Muscle layer of duodenum (tissue), 2 donors: Measurements from ENCODE around the gene WDR5.

ENCODE experiments used
- H3K27ac ChIP-seq: one replicate; pipeline ENCODE4 v1.7.0; 2013; ENCODE audit warnings: mild to moderate bottlenecking, low read length
- H3K27me3 ChIP-seq: one replicate; pipeline ENCODE4 v1.7.0; 2013; ENCODE audit warnings: low read depth, mild to moderate bottlenecking, control low read depth, low read length
- H3K36me3 ChIP-seq, 2 donors: one replicate each; pipeline ENCODE4 v1.7.0; 2013; ENCODE audit warnings: low read length in 2 of 2, control low read depth in 1 of 2, mild to moderate bottlenecking in 1 of 2; ENCODE audit not compliant: insufficient read depth in 2 of 2, control insufficient read depth in 1 of 2
- H3K4me1 ChIP-seq, 2 donors: one replicate each; pipeline ENCODE4 v1.7.0; 2013; ENCODE audit warnings: low read length in 2 of 2, mild to moderate bottlenecking in 2 of 2, control low read depth in 1 of 2, moderate library complexity in 1 of 2; ENCODE audit not compliant: insufficient read depth in 2 of 2, control insufficient read depth in 1 of 2
- H3K4me3 ChIP-seq, 2 donors: one replicate each; pipeline ENCODE4 v1.7.0; 2013; ENCODE audit warnings: low read length in 2 of 2, low read depth in 1 of 2, mild to moderate bottlenecking in 1 of 2
- H3K9me3 ChIP-seq, 2 donors: one replicate each; pipeline ENCODE4 v1.7.0; 2013; ENCODE audit warnings: low read length in 2 of 2, control low read depth in 1 of 2, mild to moderate bottlenecking in 1 of 2; ENCODE audit not compliant: control insufficient read depth in 1 of 2
- donor health status: healthy.

The WDR5 gene

GRCh38 chr9:134187110-134187531 lies 51.2 kb downstream of the WDR5 start:
- Histone ChIP-seq H3K27me3 (no peaks in the 10 kb centered on the region), H3K4me1 (peaks cover 0 to 13% of the 10 kb centered on the region in 2 donors), H3K27ac (no peak overlapping the region), H3K4me3 (no peak overlapping the region), H3K9me3 (no peaks in the 10 kb centered on the region), H3K36me3 (no peaks in the 10 kb centered on the region)

GRCh38 chr9:134187891-134188385 lies 52.1 kb downstream of the WDR5 start:
- H3K4me3 ChIP-seq: no peak overlapping the region
- no peaks in the 10 kb centered on the region for H3K27me3 ChIP-seq
- peaks cover 0 to 13% of the 10 kb centered on the region in 2 donors for H3K4me1 ChIP-seq
- H3K27ac ChIP-seq: no peak overlapping the region
- no peaks in the 10 kb centered on the region for H3K9me3 ChIP-seq
- H3K36me3 ChIP-seq: no peaks in the 10 kb centered on the region

GRCh38 chr9:134188386-134189144 lies 52.7 kb downstream of the WDR5 start:
- no peaks in the 10 kb centered on the region for H3K9me3 ChIP-seq
- no peaks in the 10 kb centered on the region for H3K27me3 ChIP-seq
- no peak overlapping the region for H3K4me3 ChIP-seq
- H3K27ac ChIP-seq: no peak overlapping the region
- H3K36me3 ChIP-seq: no peaks in the 10 kb centered on the region
- peaks cover 0 to 13% of the 10 kb centered on the region in 2 donors for H3K4me1 ChIP-seq

- no peaks in the 10 kb centered on the region for H3K36me3 ChIP-seq
- H3K4me1 ChIP-seq: peaks cover 0 to 13% of the 10 kb centered on the region in 2 donors
- H3K4me3 ChIP-seq: no peak overlapping the region
- H3K27ac ChIP-seq: no peak overlapping the region
- no peaks in the 10 kb centered on the region for H3K27me3 ChIP-seq
- no peaks in the 10 kb centered on the region for H3K9me3 ChIP-seq
Measured at GRCh38 chr9:134189145-134189469, 53.2 kb downstream of the WDR5 start.

- Histone ChIP-seq H3K9me3 (no peaks in the 10 kb centered on the region), H3K36me3 (no peaks in the 10 kb centered on the region), H3K4me3 (no peak overlapping the region), H3K27me3 (no peaks in the 10 kb centered on the region), H3K4me1 (peaks cover 0 to 13% of the 10 kb centered on the region in 2 donors), H3K27ac (no peak overlapping the region)
Measured at GRCh38 chr9:134189470-134190231, 53.8 kb downstream of the WDR5 start.

GRCh38 chr9:134190232-134191121 lies 54.6 kb downstream of the WDR5 start:
- Histone ChIP-seq H3K4me3 (no peak overlapping the region), H3K27ac (no peak overlapping the region), H3K36me3 (no peaks in the 10 kb centered on the region), H3K27me3 (no peaks in the 10 kb centered on the region), H3K4me1 (peaks cover 0 to 13% of the 10 kb centered on the region in 2 donors), H3K9me3 (no peaks in the 10 kb centered on the region)

- H3K27me3 ChIP-seq: no peaks in the 10 kb centered on the region
- H3K36me3 ChIP-seq: no peaks in the 10 kb centered on the region
- no peaks in the 10 kb centered on the region for H3K9me3 ChIP-seq
- H3K27ac ChIP-seq: no peak overlapping the region
- H3K4me1 ChIP-seq: peaks cover 0 to 13% of the 10 kb centered on the region in 2 donors
- no peak overlapping the region for H3K4me3 ChIP-seq
Measured at GRCh38 chr9:134191455-134192209, 55.8 kb downstream of the WDR5 start.

- Histone ChIP-seq H3K36me3 (no peaks in the 10 kb centered on the region), H3K27ac (no peak overlapping the region), H3K4me3 (no peak overlapping the region), H3K9me3 (no peaks in the 10 kb centered on the region), H3K27me3 (no peaks in the 10 kb centered on the region), H3K4me1 (peaks cover 0 to 13% of the 10 kb centered on the region in 2 donors)
Measured at GRCh38 chr9:134192311-134192950, 56.5 kb downstream of the WDR5 start.

- no peak overlapping the region for H3K4me3 ChIP-seq
- no peaks in the 10 kb centered on the region for H3K27me3 ChIP-seq
- H3K36me3 ChIP-seq: no peaks in the 10 kb centered on the region
- no peak overlapping the region for H3K27ac ChIP-seq
- H3K9me3 ChIP-seq: no peaks in the 10 kb centered on the region
- peaks cover 0 to 11% of the 10 kb centered on the region in 2 donors for H3K4me1 ChIP-seq
Measured at GRCh38 chr9:134192951-134193731, 57.3 kb downstream of the WDR5 start.
